ENCODE results near the gene SMTN. TPM values are rescaled to one million over a fixed set of nuclear protein-coding genes. Genes with fewer than 3 reads are reported as not detected.

The SMTN gene
- total and polyA plus RNA-seq, 9 of the 15 experiments (the other 6 are each of a cell fraction or from before 2014, with no cell fraction given) = 2.5 to 41.1 (median 16.1) TPM

DNA sequence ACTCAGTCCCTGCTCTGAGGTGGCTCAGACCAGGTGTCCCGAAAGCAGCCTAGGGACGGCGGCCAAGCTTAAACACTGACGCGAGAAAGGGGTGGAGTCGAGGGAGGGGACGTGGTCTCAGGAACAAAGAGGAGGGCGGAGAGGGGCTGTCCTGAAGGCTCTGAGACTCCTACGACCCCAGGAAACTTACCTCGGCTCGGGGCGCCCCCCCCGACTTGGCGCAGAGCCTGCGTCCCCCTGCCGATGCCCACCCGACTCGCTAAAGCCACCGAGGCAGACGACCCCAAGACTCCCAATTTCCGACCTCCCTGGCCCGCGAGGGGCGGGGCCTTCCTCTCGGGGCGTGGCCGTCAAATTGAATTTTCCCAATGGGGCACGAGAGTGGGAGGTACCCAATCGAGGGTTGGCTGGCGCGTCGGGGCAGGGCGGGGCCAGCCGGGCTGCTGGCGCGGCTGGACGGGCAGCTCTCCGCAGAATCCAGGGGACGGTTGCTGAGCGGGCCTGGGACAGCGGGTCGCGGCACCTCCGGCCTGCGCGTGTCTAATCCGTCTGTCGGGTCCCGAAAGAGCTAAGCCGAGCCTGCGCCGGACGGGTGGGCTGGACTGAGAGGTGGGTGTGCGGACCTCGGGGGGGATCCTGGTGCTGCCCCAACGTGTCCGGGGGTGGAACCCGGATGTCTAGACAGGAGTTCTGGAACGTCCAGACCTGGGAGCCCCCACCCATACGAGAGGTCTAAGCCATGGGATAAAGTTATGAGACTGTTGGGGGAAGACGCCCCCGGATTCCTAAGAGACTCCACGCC is at the start of gene SMTN (continued):
- TF ChIP-seq POLR2B (IDR thresholded peaks at IDR 0.05; ENCODE audit: low read depth, partially characterized antibody) = peak; percentile 62
- TF ChIP-seq NBN (IDR thresholded peaks at IDR 0.05; ENCODE audit: low read depth) = no peak
- no peak for TF ChIP-seq CLOCK (CRISPR knock-in tag; IDR thresholded peaks at IDR 0.05; ENCODE audit: borderline replicate concordance)
- peak in 1 of 2 experiments; percentile 66; a peak in 1 of 4 replicates for TF ChIP-seq SRF (CRISPR knock-in tag; IDR thresholded peaks at IDR 0.05)
- TF ChIP-seq SP1 (CRISPR knock-in tag; IDR thresholded peaks at IDR 0.05) = peak; percentile 80
- TF ChIP-seq ZNF175 (CRISPR knock-in tag; IDR thresholded peaks at IDR 0.05; ENCODE audit: low read depth) = no peak
- TF ChIP-seq, protein P1, sequence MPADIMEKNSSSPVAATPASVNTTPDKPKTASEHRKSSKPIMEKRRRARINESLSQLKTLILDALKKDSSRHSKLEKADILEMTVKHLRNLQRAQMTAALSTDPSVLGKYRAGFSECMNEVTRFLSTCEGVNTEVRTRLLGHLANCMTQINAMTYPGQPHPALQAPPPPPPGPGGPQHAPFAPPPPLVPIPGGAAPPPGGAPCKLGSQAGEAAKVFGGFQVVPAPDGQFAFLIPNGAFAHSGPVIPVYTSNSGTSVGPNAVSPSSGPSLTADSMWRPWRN (IDR thresholded peaks at IDR 0.05; ENCODE audit: low read depth) = no peak
- TF ChIP-seq SMAD2 (IDR thresholded peaks at IDR 0.05; ENCODE audit: low read depth, low read length) = no peak
- no peak for TF ChIP-seq SOX6 (IDR thresholded peaks at IDR 0.05)
- no peak for TF ChIP-seq ZNF436 (CRISPR knock-in tag; IDR thresholded peaks at IDR 0.05)

Data from K562 (cell line).